Esophagus muscularis mucosa (tissue), 4 donors: ENCODE results near the gene ADGRB2. TPM values are rescaled to one million over a fixed set of nuclear protein-coding genes. Genes with fewer than 3 reads are reported as not detected.

Source experiments
- DNase-seq: peaks from one replicate; pipeline ENCODE4 v3.0.0-alpha.2; 2017; ENCODE audit errors: extremely low spot score
- H3K27ac ChIP-seq, 4 donors: fragments of 200-600 bp; sonication (generic); replicated peaks in 1 of 4; 1 replicate in 3 of 4; 2 replicates in 1 of 4; pipeline ENCODE4 v1.5.1; 2016 to 2019; ENCODE audit warnings: mild to moderate bottlenecking in 1 of 4
- H3K27me3 ChIP-seq, 4 donors: fragments of 200-600 bp; sonication (generic); one replicate each; pipeline versions ENCODE4 v1.5.1 to v1.6.0; 2016 to 2019
- H3K36me3 ChIP-seq, 4 donors: fragments of 200-600 bp; sonication (generic); one replicate each; pipeline ENCODE4 v1.5.1; 2016 to 2019
- H3K4me1 ChIP-seq, 4 donors: fragments of 200-600 bp; sonication (generic); one replicate each; pipeline ENCODE4 v1.5.1; 2016 to 2019
- H3K4me3 ChIP-seq, 4 donors: fragments of 200-600 bp; sonication (generic); 1 replicate in 2 of 4; 2 replicates in 2 of 4; pipeline ENCODE4 v1.5.1; 2016 to 2019; ENCODE audit warnings: mild to moderate bottlenecking in 4 of 4, moderate library complexity in 1 of 4
- H3K9me3 ChIP-seq, 4 donors: fragments of 200-600 bp; sonication (generic); 1 replicate in 3 of 4; 2 replicates in 1 of 4; pipeline ENCODE4 v1.5.1; 2016 to 2019
- CTCF ChIP-seq, 3 experiments: fragments of 200-600 bp in 2 of 3; fragments of 450-650 bp in 1 of 3; sonication (generic) in 2 of 3; IDR thresholded peaks; one replicate each; pipeline ENCODE4 v1.5.1; 2017 to 2019; ENCODE audit warnings: antibody characterized with exemption in 3 of 3, mild to moderate bottlenecking in 2 of 3, moderate library complexity in 1 of 3
- EP300 ChIP-seq: sonication (generic); formaldehyde crosslinking; IDR thresholded peaks from one replicate; pipeline ENCODE4 v1.6.1; 2017; ENCODE audit warnings: antibody characterized with exemption
- POLR2A ChIP-seq: fragments of 450-650 bp; IDR thresholded peaks from one replicate; pipeline ENCODE4 v1.6.1; 2017; ENCODE audit warnings: antibody characterized with exemption, moderate library complexity, mild to moderate bottlenecking, low read depth
- POLR2AphosphoS5 ChIP-seq, 2 donors: sonication (generic); formaldehyde crosslinking; IDR thresholded peaks; one replicate each; pipeline ENCODE4 v1.6.1; 2017; ENCODE audit warnings: antibody characterized with exemption in 2 of 2
- WGBS: methylation state at CpG from one replicate; pipeline ENCODE4 v1.1.5; 2018; 5-methylcytosine and 5-hydroxymethylcytosine counted together
- intact Hi-C: fragments of 100-400 bp; cut with DNase I; formaldehyde crosslinking; loops from one replicate; pipeline ENCODE4 v1.15.1; 2023
- total RNA-seq, 4 donors: library from RNA; depleted of rRNA; stranded (reverse); fragments of >200 nt; gene quantifications; one replicate each; pipeline versions ENCODE4 v1.1.0 to v1.2.1, GENCODE V29; 2016

Gene ADGRB2
- total RNA-seq, 4 donors from 2014 or later, result 0.83 to 4.2 (median 2.1) TPM

GRCh38 chr1:31807273-31808048 lies 43.3 kb upstream of the ADGRB2 start:
- no peaks in the 10 kb centered on the region for H3K9me3 ChIP-seq
- H3K27me3 ChIP-seq, result no peaks in the 10 kb centered on the region
- DNase-seq, result no peak
- H3K4me3 ChIP-seq, result no peak overlapping the region
- H3K4me1 ChIP-seq, result peaks cover 0 to 7% (median 0%) of the 10 kb centered on the region in 4 donors
- H3K27ac ChIP-seq, result no peak overlapping the region
- H3K36me3 ChIP-seq, result no peaks in the 10 kb centered on the region
- WGBS, result 87% methylated on average over 4 of the region's 4 CpGs
- intact Hi-C loops, result no loop called here
- TF ChIP-seq EP300, result no peak
- TF ChIP-seq POLR2A, result no peak
- TF ChIP-seq POLR2AphosphoS5 (IDR thresholded peaks at IDR 0.05), result no peak
- no peak for TF ChIP-seq CTCF (IDR thresholded peaks at IDR 0.05)

- intact Hi-C loops, result no loop called here
- H3K27me3 ChIP-seq, result no peaks in the 10 kb centered on the region
- no peaks in the 10 kb centered on the region for H3K36me3 ChIP-seq
- no peak overlapping the region for H3K27ac ChIP-seq
- TF ChIP-seq POLR2AphosphoS5 (IDR thresholded peaks at IDR 0.05) (no peak), CTCF (IDR thresholded peaks at IDR 0.05) (no peak), POLR2A (no peak), EP300 (no peak)
- no peak overlapping the region for H3K4me3 ChIP-seq
- no peak for DNase-seq
- H3K4me1 ChIP-seq, result no peaks in the 10 kb centered on the region
- no peaks in the 10 kb centered on the region for H3K9me3 ChIP-seq
- WGBS, result 83% methylated on average over 6 of the region's 6 CpGs
These were observed 41.2 kb upstream of the ADGRB2 start for GRCh38 chr1:31805318-31805717.

GRCh38 chr1:31804098-31804497 lies 40.0 kb upstream of the ADGRB2 start:
- intact Hi-C loops, result no loop called here
- peaks cover 0 to 6% (median 0%) of the 10 kb centered on the region in 4 donors for H3K27me3 ChIP-seq
- H3K4me3 ChIP-seq, result no peak overlapping the region
- WGBS, result 91% methylated on average over 1 of the region's 1 CpG
- no peaks in the 10 kb centered on the region for H3K4me1 ChIP-seq
- H3K27ac ChIP-seq, result no peak overlapping the region
- no peak for TF ChIP-seq EP300
- TF ChIP-seq POLR2AphosphoS5 (IDR thresholded peaks at IDR 0.05), result no peak
- DNase-seq, result no peak
- no peaks in the 10 kb centered on the region for H3K36me3 ChIP-seq
- H3K9me3 ChIP-seq, result no peaks in the 10 kb centered on the region

- DNase-seq, result no peak
- WGBS, result 88% methylated on average over 2 of the region's 2 CpGs
- Histone ChIP-seq H3K9me3 (no peaks in the 10 kb centered on the region), H3K4me3 (no peak overlapping the region), H3K27ac (no peak overlapping the region), H3K4me1 (peaks cover 0 to 2% (median 0%) of the 10 kb centered on the region in 4 donors), H3K27me3 (peaks cover 0 to 11% (median 0%) of the 10 kb centered on the region in 4 donors), H3K36me3 (no peaks in the 10 kb centered on the region)
- intact Hi-C loops, result no loop called here
- TF ChIP-seq POLR2A (no peak), CTCF (IDR thresholded peaks at IDR 0.05) (no peak)
These were observed 39.5 kb upstream of the ADGRB2 start for GRCh38 chr1:31803610-31804009.

- Histone ChIP-seq H3K9me3 (no peaks in the 10 kb centered on the region), H3K4me3 (peak overlapping the region in 3 of 4 donors; percentile 2 to 33 (median 21)), H3K27me3 (peaks cover 0 to 22% (median 0%) of the 10 kb centered on the region in 4 donors), H3K4me1 (peaks cover 0 to 7% (median 0%) of the 10 kb centered on the region in 4 donors), H3K36me3 (no peaks in the 10 kb centered on the region), H3K27ac (no peak overlapping the region)
- intact Hi-C loops, result no loop called here
- DNase-seq, result peak; percentile 64
- TF ChIP-seq POLR2AphosphoS5 (IDR thresholded peaks at IDR 0.05) (no peak), EP300 (no peak), CTCF (IDR thresholded peaks at IDR 0.05) (no peak), POLR2A (no peak)
- WGBS, result 67% methylated on average over 13 of the region's 13 CpGs
These were observed 38.3 kb upstream of the ADGRB2 start for GRCh38 chr1:31802190-31803150.
